Stimulated activated CD8-positive, alpha-beta memory T cell treated with anti-CD3 and anti-CD28 coated beads, Interleukin-12 subunit alpha, Interleukin-12 subunit beta, amount 100 ng/mL, for 24 hours (primary cell): Measurements from ENCODE around the gene RCAN3.
"Not testable (repeated sequence)": the region's sequence is repeated elsewhere in the genome, so short reads cannot be mapped to it uniquely, and the experiment has no call there.

ENCODE experiments used
- DNase-seq: peaks from one replicate; pipeline ENCODE4 v3.0.0-alpha.2; 2020; ENCODE audit errors: extremely low read depth

RCAN3 gene

DNA sequence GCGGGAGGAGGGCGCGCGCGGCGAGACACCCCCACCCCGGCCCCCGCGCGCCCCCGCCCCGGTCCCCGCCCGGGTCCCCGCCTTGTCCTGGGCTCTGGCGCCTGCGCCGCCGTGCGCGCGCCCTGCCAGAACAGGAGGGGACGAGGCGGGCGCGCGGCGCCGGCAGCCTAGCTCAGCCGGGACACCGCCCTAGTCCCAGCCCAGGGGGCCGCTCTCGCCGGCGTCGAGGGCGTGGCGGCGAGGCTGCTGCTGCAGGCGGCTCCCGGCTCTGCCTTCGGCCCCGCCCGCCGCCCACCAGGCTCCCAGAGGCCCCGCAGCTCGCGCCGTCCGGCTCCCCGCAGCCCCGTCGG lies at the start of gene RCAN3:
Gene RCAN3 (plus strand): TSS at position 128 of the 350 bp plus-strand sequence. CDS start 11,537 bp downstream, outside the sequence.
- DNase-seq = peak; percentile 80

DNA sequence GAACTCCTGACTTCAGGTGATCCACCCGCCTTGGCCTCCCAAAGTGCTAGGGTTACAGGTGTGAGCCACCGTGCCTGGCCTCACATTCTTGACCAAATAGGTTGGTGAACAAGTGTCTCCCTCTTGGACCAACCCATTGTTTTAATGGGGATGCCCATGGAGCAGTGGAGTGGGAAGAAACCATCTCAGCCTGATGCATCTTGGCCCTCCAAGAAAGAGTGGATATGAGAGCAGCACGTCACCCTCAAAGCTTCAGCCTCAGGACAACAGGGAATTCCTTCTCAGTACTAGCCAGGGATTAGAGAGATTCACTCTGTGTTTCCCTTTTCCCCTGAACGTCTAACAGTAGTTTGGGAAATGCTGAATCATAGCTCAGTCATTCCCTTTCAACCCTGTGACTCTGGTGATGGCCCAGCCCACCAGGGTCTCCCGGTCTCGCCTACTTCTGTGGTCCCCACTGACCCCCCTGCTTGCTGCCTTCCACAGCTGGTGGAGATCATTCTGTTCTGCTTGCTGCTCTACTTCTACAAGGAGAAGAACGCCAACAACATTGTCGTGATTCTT lies 49.6 kb upstream of the RCAN3 start:
- no peak for DNase-seq

DNA sequence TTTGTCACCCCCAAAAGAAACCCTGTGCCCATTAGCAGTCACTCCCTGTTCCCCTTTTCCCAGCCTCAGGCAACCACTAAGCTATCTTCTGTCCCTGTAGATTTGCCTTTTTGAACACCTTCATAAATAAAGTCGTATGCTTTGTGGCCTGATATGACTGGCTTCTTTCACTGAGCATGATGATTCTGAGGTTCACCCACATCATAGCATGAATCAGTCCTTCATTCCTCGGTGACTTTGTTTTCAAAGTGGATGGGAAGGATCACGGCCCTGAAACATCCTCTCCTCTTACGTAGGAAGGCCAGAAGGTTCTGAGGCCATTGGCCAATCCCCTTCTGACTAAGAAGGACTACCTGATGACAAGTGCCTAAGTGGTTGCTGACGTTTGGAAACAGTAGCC lies 48.0 kb upstream of the RCAN3 start:
- DNase-seq = no peak

DNA sequence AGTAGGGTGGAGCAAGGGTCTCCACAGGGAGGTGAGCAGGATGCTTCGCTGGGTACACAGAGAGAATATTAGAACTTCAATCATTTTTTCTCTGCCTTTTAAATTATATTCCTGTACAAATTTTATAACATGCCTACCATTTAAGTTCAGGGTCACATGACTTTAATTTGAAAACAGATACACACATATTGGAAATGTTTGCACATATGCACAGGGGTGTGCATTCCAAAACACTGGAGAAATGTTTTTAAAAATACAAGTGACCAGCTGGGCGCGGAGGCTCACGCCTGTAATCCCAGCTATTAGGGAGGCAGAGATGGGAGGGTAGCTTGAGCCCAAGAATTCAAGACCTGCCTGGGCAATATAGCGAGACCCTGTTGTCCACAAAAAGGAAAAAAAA lies 47.4 kb upstream of the RCAN3 start:
- no peak for DNase-seq

- DNase-seq = no peak
Observed at GRCh38 chr1:24457866-24458265, 44.8 kb upstream of the RCAN3 start.

- DNase-seq = no peak
Observed at GRCh38 chr1:24459551-24460266, 42.9 kb upstream of the RCAN3 start.

- DNase-seq = not testable (repeated sequence)
Observed at GRCh38 chr1:24462128-24462527, 40.5 kb upstream of the RCAN3 start.

DNA sequence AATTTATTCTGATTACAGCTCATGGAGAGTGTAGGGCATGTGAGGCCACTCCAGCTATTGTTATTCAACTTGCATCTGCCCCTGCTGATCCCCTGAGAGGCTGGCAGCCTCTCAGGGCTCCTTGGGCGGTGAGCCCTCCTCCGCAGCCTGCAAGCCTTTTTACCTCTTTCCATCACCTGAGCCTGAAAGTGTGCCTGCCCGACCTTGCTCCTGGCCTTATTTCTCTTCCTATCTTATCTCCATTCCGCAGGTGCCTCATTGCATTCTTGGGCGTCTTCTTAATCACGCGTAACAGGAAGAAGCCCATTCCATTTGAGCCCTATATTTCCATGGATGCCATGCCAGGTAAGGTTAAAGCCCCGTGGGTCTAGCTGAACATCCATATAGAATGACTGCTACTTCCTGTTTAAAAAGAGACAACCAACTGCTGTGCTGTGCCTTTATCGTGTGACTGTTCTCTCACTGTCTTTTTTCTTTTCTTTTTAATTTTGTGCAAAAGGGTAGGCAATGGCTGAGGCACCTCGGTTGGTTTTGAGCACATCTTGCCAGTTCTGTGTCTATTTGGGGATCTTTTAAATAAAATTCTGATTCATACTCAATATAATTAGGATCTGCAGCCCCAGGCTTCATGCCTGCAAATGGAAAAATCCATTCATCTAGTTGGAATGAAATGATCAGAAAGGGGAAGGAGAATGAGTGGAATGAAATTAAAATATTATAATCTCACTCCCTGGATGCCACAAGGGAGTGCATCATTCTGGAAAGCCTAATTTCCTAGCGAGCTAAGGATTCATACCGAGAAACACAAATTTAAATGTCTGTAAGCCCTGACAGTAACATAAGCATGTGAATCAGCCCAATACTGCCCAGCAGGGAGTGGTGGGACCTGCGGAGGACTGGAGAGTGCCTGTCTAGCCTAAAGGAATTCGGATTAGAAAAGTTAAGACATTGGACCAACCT lies 38.6 kb upstream of the RCAN3 start:
- DNase-seq = no peak

GRCh38 chr1:24465099-24465498 lies 37.5 kb upstream of the RCAN3 start:
- DNase-seq = no peak

DNA sequence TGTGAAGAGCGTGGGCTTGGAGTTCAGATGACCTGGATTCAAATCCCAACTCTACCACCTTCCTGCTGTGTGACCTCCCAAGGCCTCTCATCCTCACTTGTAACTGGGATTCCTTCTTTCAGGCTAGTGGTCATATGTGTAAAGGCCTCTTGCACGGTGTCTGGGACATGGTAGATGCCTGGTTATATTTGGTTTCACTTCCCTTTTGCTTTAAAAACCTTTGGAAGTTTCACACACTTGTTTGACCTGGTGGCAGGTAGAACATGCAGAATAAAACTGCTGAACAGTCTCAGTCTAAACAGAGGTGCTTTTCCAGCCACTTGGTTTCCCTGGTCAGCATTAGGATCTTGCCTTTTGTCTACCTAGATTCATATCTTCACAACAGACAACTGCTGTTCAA lies 37.0 kb upstream of the RCAN3 start:
- DNase-seq = no peak

- DNase-seq = no peak
Observed at GRCh38 chr1:24468685-24469316, 33.8 kb upstream of the RCAN3 start.

DNA sequence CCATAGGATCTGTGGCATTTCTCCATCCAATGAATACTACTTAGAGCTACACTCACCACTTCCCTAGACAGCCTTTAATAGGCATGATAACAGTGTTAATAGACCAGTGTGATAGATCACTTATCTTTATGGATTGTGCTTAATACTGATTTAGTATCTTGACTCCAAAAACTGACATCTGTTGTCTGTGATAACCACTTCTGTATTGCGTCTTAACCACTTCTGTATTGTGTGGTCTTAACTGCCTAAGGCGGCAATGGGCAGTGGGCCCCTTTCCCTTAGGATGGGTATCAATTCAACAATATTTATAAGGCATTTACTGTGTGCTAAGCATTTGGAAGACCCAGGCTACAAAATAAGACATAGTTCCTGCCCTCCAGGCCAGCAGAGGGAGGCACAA lies 32.0 kb upstream of the RCAN3 start:
- DNase-seq = no peak

- no peak for DNase-seq
Observed at GRCh38 chr1:24472527-24473251, 29.9 kb upstream of the RCAN3 start.

GRCh38 chr1:24474193-24474592 lies 28.4 kb upstream of the RCAN3 start:
- DNase-seq = no peak

DNA sequence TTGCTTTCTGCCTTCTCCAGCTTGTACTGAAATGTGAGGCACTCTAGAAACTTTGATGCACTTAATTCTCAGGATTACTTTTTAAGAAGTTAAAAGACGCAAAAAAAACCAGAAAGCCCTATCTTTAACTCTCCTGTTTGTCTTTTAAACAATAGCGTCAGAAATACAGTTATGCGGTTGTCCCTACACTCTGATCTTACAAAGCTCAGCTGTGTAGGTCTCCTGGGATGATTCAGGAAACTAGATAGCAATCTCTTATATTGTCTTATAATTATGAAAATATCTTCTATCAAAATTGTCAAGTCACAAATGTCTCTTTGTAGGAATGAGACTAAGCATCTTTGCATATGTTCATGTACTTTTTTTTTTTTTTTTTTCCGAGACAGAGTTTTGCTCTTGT lies 26.9 kb upstream of the RCAN3 start:
- no peak for DNase-seq

DNA sequence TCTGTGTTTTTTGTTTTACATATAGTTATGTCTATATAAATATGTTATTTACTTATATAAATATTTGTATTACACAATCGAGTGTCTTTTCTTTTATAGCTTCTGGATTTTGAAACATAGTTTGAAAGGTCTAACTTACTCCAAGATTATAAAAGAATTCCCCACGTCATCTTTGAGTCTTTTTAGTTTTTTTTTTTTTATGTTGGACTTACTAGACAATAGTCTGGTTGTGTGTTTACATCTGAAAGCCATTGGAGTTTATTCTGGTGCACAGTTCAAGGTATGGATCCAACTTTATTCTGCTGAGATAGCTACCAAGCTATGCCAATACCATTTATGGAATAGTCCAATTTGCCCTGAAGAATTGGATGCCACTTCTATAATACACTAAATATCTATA lies 26.1 kb upstream of the RCAN3 start:
- no peak for DNase-seq

DNA sequence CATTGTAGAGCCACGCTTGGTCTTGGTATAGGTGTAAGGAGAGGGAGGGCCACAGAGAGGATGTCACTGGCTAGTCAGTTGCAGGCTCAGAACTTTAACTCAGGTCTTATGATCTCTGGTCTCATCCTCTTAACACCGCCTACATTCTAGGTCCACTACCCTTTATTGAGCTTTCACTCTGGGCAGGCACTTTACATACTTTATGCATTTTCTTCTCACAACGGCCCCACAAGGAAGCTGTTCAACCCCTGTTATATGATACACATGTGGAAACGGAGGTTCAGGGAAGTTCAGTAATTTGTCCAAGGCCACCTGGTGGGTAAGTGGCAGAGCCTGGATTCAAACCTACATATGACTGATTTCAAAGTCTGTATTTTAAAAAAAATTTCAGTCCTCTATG lies 25.3 kb upstream of the RCAN3 start:
- DNase-seq = no peak

DNA sequence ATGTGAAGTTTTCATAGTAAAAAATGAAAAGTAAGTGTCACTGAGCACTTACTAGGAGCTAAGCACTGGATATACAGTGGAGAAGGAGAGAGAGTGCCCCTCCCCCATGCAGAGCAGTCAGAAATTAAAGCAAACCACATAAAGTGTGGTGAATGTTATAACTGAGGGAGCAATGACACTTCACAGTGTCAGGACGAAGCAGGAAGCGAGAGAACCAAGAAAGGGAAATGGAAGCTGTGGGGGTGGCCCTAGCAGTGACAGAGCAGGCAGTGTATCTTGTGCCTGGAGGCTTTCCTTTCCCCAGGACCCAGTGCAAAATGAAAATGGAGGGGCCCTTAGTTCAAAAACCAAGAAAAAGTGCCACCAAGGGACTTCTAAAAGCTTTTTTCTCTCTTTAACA lies 21.5 kb upstream of the RCAN3 start:
- DNase-seq = no peak

DNA sequence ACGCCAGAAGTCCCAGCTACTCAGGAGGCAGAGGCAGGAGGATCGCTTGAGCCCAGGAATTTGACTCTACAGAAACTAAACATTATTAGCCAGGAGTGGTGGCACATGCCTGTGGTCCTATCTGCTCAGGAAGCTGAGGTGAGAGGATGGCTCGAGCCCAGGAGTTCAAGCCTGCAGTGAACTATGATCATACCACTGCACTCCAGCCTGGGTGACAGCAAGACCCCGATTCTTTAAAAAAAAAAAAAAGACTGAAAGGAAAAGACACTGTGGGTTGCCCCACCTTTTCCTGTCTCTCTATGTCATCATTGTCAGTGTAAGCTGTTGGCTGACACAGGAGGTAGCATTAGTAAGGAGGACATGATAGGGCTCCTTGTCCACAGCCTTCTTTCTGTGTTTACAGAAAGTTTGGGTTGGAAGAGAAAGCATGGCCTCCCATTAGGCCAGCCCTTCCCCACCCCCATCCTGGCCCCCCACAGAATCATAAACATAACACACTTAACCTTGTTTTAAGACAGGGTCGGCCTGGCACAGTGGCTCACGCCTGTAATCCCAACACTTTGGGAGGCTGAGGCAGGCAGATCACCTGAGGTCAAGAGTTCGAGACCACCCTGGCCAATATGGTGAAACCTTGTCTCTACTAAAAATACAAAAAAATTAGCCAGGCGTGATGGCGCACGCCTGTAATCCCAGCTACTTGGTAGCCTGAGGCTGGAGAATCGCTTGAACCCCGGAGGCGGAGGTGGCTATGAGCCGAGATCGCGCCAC lies 20.6 kb upstream of the RCAN3 start:
- DNase-seq = no peak

- no peak for DNase-seq
Observed at GRCh38 chr1:24483441-24483840, 19.2 kb upstream of the RCAN3 start.

- DNase-seq = no peak
Observed at GRCh38 chr1:24484199-24484598, 18.4 kb upstream of the RCAN3 start.
